HEK293T (cell line): ENCODE data around the gene ELMO2.

Experiments used
- CTCF ChIA-PET: fragments of 350-600 bp; formaldehyde crosslinking; extraction: SDS; loops from one replicate; lab custom pipeline; 2021; ENCODE audit warnings: antibody characterized with exemption, inconsistent platforms; lab: Yijun Ruan, JAX
- POLR2A ChIA-PET: fragments of 350-600 bp; formaldehyde crosslinking; extraction: SDS; loops from one replicate; lab custom pipeline; 2020; ENCODE audit warnings: antibody characterized with exemption, inconsistent platforms; lab: Yijun Ruan, JAX
- DNase-seq: peaks from one replicate; pipeline ENCODE4 v3.0.0; 2012; ENCODE audit warnings: mixed read lengths; ENCODE audit errors: extremely low spot score
- ARNT ChIP-seq: fragments of 450-650 bp; IDR thresholded peaks from 2 replicates; pipeline ENCODE4 v1.6.1; 2017; ENCODE audit warnings: mild to moderate bottlenecking
- BHLHE40 ChIP-seq: fragments of 450-650 bp; IDR thresholded peaks from 2 replicates; pipeline ENCODE4 v1.6.1; 2016; ENCODE audit warnings: mild to moderate bottlenecking, moderate library complexity, borderline replicate concordance
- CTBP1 ChIP-seq: fragments of 450-650 bp; IDR thresholded peaks from 2 replicates; pipeline ENCODE4 v1.6.1; 2016; ENCODE audit warnings: borderline replicate concordance
- ELF4 ChIP-seq: fragments of 450-650 bp; IDR thresholded peaks from 2 replicates; pipeline ENCODE4 v1.6.1; 2017; ENCODE audit warnings: antibody characterized with exemption
- FOXA1 ChIP-seq: fragments of 450-650 bp; IDR thresholded peaks from 2 replicates; pipeline ENCODE4 v1.6.1; 2016; ENCODE audit warnings: mild to moderate bottlenecking
- FOXK2 ChIP-seq: fragments of 450-650 bp; IDR thresholded peaks from 2 replicates; pipeline ENCODE4 v1.6.1; 2016; ENCODE audit warnings: mild to moderate bottlenecking
- FOXM1 ChIP-seq: fragments of 450-650 bp; IDR thresholded peaks from 2 replicates; pipeline ENCODE4 v1.6.1; 2017; ENCODE audit warnings: mild to moderate bottlenecking, borderline replicate concordance
- HDGF ChIP-seq: fragments of 450-650 bp; IDR thresholded peaks from 2 replicates; pipeline ENCODE4 v1.6.1; 2017; ENCODE audit warnings: antibody characterized with exemption, borderline replicate concordance
- L3MBTL2 ChIP-seq: fragments of 450-650 bp; conservative IDR thresholded peaks from 2 replicates; pipeline ENCODE4 v1.6.1; 2016; ENCODE audit warnings: mild to moderate bottlenecking
- LEF1 ChIP-seq: fragments of 450-650 bp; IDR thresholded peaks from 2 replicates; pipeline ENCODE4 v1.6.1; 2017; ENCODE audit warnings: mild to moderate bottlenecking, borderline replicate concordance
- NFRKB ChIP-seq: fragments of 450-650 bp; IDR thresholded peaks from 2 replicates; pipeline ENCODE4 v1.6.1; 2016; ENCODE audit warnings: mild to moderate bottlenecking, moderate library complexity
- SP1 ChIP-seq: fragments of 450-650 bp; IDR thresholded peaks from 2 replicates; pipeline ENCODE4 v1.6.1; 2017
- SUZ12 ChIP-seq: fragments of 450-650 bp; IDR thresholded peaks from 2 replicates; pipeline ENCODE4 v1.6.1; 2016; ENCODE audit warnings: mild to moderate bottlenecking
- TARDBP ChIP-seq: fragments of 450-650 bp; IDR thresholded peaks from 2 replicates; pipeline ENCODE4 v1.6.1; 2016
- ZNF384 ChIP-seq: fragments of 450-650 bp; IDR thresholded peaks from 2 replicates; pipeline ENCODE4 v1.6.1; 2016

The ELMO2 gene

GRCh38 chr20:46351357-46352058, 54.9 kb downstream of the ELMO2 start:
- ChIA-PET POLR2A (no interaction called here), CTCF (no interaction called here)
- DNase-seq = no peak
- no peak for TF ChIP-seq BHLHE40
- TF ChIP-seq ARNT = no peak
- no peak for TF ChIP-seq LEF1
- TF ChIP-seq TARDBP = no peak
- TF ChIP-seq ZNF384 = no peak
- TF ChIP-seq HDGF = no peak

DNA sequence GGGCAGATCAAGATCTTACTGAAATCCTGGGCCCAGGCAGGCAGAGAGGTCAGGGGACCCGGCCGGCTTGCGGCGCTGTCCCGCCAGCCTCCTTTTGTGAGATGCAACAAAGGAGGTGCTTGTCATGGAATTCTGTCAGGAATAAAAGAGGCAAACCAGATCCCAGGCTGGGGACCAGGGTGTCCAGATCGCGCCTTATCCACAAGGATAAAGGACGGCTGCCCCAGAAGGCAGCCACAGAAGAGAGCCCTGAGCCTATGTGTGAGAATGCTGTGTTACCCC, 55.5 kb downstream of the ELMO2 start:
- CTCF ChIA-PET = no interaction called here

DNA sequence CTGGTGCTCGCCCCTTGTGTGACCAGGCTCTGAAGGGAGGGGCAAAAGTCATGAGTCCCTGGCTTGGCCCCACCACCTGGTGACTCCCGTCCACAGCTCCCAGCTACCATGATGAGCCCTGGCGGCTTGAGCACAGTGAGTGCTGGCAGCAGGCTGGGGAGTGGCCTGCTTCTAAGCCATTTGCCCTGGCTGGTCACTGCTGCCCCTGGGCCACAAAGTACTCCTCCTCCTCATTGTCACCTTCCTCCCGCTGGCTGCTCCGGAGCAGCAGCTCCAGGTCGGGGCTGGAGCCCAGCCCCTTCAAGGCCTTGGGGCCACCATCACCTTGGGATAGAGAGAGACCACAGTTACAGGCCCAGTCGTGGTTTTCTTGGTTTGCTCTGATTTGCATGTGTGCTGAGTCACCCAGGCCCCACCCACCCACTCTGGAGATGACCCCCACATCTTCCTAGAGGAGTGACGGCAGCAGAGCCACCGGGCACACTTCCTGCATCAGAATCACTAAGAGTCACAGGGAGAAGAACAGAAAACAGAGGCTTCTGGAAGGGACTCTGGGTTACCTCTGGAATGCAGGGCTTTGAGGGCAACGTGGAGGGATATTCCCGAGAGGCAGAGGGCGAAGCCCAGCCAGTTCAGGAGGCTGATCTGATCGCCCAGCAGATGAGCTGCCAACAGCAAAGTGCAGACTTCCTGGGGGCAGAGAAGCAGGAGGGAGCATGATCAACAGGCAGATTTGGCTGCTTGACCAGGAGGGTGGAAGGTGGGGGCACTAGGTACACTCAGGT, 56.0 kb downstream of the ELMO2 start:
- ChIA-PET CTCF (interaction anchor here (1.1 kb wide), 1 partner anchor 44 kb away, joined by 5 read pairs; no protein-coding TSS in a partner anchor), POLR2A (no interaction called here)
- no peak for DNase-seq
- TF ChIP-seq ELF4 = no peak
- TF ChIP-seq FOXM1 = no peak
- no peak for TF ChIP-seq TARDBP
- no peak for TF ChIP-seq BHLHE40
- no peak for TF ChIP-seq FOXK2
- TF ChIP-seq ARNT = no peak

More for the DNA sequence above, 55.5 kb downstream of the ELMO2 start:
- no peak for TF ChIP-seq ELF4
- POLR2A ChIA-PET = no interaction called here
- no peak for DNase-seq

DNA sequence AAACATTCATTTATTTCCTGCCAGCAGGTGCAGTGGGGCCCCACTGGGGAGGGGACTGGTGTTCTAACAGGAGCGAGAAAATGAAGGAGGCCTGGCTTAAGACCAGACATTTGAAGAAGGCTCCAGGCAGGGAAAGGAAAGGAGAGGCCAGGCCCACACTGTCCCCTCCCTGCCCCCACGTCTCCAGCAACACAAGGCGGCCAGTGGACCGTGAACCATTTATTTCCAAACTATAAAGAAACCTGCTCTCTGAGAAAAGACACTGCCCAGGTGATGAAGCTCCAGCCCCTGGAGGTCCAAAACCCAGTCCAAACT, 56.7 kb downstream of the ELMO2 start:
- POLR2A ChIA-PET = no interaction called here
- no peak for DNase-seq
- TF ChIP-seq TARDBP (no peak), FOXA1 (no peak), NFRKB (no peak), CTBP1 (no peak), HDGF (no peak), ARNT (no peak), FOXK2 (no peak), L3MBTL2 (no peak), FOXM1 (no peak), BHLHE40 (no peak), SUZ12 (no peak), LEF1 (no peak), ZNF384 (no peak), SP1 (no peak), ELF4 (no peak)
- CTCF ChIA-PET = interaction anchor here (0.9 to 1.6 kb wide), 5 partner anchors 30 to 227 kb away, joined by 3 to 5 read pairs (median 4); no protein-coding TSS in a partner anchor

DNA sequence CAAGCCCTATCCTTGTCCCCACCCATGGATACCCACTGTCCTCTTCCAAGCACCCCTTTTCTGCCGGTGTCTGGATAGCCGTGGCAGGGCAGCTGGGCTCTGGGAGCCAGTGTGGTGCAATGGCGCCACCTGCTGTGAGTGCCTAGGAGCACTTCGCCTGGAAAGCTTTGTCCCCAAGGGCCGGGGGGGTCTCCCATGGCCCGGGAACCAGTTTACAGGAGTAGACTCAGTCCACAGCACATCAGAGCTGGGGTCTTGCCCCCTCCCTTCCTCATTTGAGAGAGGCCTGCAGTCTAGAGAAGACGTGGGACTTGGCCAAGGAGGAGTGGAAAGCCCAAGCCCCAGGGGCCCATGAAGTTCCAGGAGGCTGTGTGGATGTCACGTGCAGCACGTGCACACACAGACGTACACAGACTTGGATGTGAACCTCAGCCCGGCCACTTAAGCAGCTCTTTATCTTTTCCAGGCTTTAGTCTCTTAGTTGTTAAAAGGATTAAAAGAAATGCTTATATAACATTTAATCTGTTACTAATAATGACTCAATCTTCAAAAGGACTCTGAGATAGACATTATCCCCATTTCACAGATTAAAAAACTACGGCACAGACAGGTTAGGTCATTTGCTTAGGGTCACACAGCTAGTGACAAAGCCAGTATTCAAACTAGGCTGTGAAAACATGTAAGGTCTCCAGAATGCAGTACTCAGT, 57.2 kb downstream of the ELMO2 start:
- TF ChIP-seq ZNF384 = no peak
- TF ChIP-seq NFRKB = no peak
- no peak for TF ChIP-seq LEF1
- ChIA-PET CTCF (interaction anchor here (0.6 to 1.6 kb wide), 12 partner anchors 8 to 364 kb away, joined by 3 to 6 read pairs (median 4); no protein-coding TSS in a partner anchor), POLR2A (interaction anchor here (0.7 kb wide), 1 partner anchor 42 kb away, joined by 3 read pairs; no protein-coding TSS in a partner anchor)
- DNase-seq = peak; percentile 72

- ChIA-PET POLR2A (no interaction called here), CTCF (interaction anchor here (0.6 to 1.6 kb wide), 10 partner anchors 10 to 363 kb away, joined by 3 to 6 read pairs (median 4); no protein-coding TSS in a partner anchor)
- TF ChIP-seq SP1 (no peak), FOXK2 (no peak)
- peak; percentile 37 for DNase-seq
Measured at GRCh38 chr20:46347841-46348803, 58.3 kb downstream of the ELMO2 start.

GRCh38 chr20:46346770-46347169, 59.6 kb downstream of the ELMO2 start:
- ChIA-PET CTCF (no interaction called here), POLR2A (interaction anchor here (0.9 kb wide), 1 partner anchor 17 kb away, joined by 4 read pairs; no protein-coding TSS in a partner anchor)
- TF ChIP-seq FOXM1 (no peak), TARDBP (no peak), LEF1 (no peak), HDGF (no peak), NFRKB (no peak), L3MBTL2 (no peak), SP1 (no peak), FOXK2 (no peak), SUZ12 (no peak), ZNF384 (no peak)
- DNase-seq = no peak
